ENCODE data around the gene ZMYND8. TPM values are rescaled to one million over a fixed set of nuclear protein-coding genes. Genes with fewer than 3 reads are reported as not detected.

Gene ZMYND8
- total and polyA plus RNA-seq, 2 donors (not counting 3 experiments of a cell fraction or from before 2014, with no cell fraction given), result 30.6 to 75.2 TPM

GRCh38 chr20:47224857-47225256, 131.6 kb downstream of the ZMYND8 start:
- POLR2A ChIA-PET, result no interaction called here
- DNase-seq (ENCODE audit: low read depth, low spot score) (no peak), FAIRE-seq (no peak)
- H3K9ac ChIP-seq (replicated peaks; ENCODE audit: extremely low read depth, insufficient read depth, low read length), result no peak overlapping the region
- H2AFZ ChIP-seq (ENCODE audit: low read depth, low read length), result no peak overlapping the region
- H4K20me1 ChIP-seq (replicated peaks; ENCODE audit: control insufficient read depth, extremely low read depth, insufficient read depth, low read length), result no peaks in the 10 kb centered on the region
- intact Hi-C loops (cut with micrococcal nuclease), result no loop called here
- CTCF ChIA-PET, result interaction anchor here (0.6 kb wide), 1 partner anchor 24 kb away, joined by 3 read pairs; no protein-coding TSS in a partner anchor
- BruUV-seq (replicated peaks), result no TSS peak
- no peak for TF ChIP-seq POLR2A (IDR thresholded peaks at IDR 0.05; ENCODE audit: low read depth, low read length)
- TF ChIP-seq POLR2AphosphoS5 (IDR thresholded peaks at IDR 0.05; ENCODE audit: insufficient read depth, low read depth, low read length), result no peak
- TF ChIP-seq CTCF (IDR thresholded peaks at IDR 0.05; ENCODE audit: extremely low read depth in 1 of 2, insufficient read depth in 1 of 2, low read depth in 1 of 2, low read length in 2 of 2), result no peak
- no peak for TF ChIP-seq MAX (IDR thresholded peaks at IDR 0.05; ENCODE audit: insufficient read depth, insufficient read length)
- TF ChIP-seq EZH2 (IDR thresholded peaks at IDR 0.05; ENCODE audit: borderline replicate concordance, low read depth, low read length, severe bottlenecking), result no peak
- no peak for TF ChIP-seq JUN (IDR thresholded peaks at IDR 0.05; ENCODE audit: borderline replicate concordance, insufficient read depth, insufficient read length, low read depth)
- no peak for TF ChIP-seq GATA2 (IDR thresholded peaks at IDR 0.05; ENCODE audit: insufficient read depth, insufficient read length, low read depth, low read length)
- TF ChIP-seq MYC (IDR thresholded peaks at IDR 0.05; ENCODE audit: low read depth, low read length), result no peak
- no peak for TF ChIP-seq FOS (IDR thresholded peaks at IDR 0.05; ENCODE audit: borderline replicate concordance, insufficient read depth, low read length)
- H3K4me2 ChIP-seq (ENCODE audit: insufficient read depth, low read length), result no peak overlapping the region
- H3K9me1 ChIP-seq (replicated peaks; ENCODE audit: control insufficient read depth, extremely low read depth, insufficient read depth, low read length), result no peaks in the 10 kb centered on the region
- no peak overlapping the region for H3K4me3 ChIP-seq (replicated peaks in 1 of 3; ENCODE audit: insufficient read depth in 1 of 3, low read depth in 1 of 3, low read length in 3 of 3)
- H3K79me2 ChIP-seq (ENCODE audit: control insufficient read depth, insufficient read depth, low read length), result peaks cover 6% of the 10 kb centered on the region
- H3K27me3 ChIP-seq (ENCODE audit: control insufficient read depth in 2 of 2, insufficient read depth in 2 of 2, low read length in 2 of 2), result no peaks in the 10 kb centered on the region
- H3K4me1 ChIP-seq (ENCODE audit: control insufficient read depth, extremely low read depth, insufficient read depth, low read length), result no peaks in the 10 kb centered on the region
- H3K36me3 ChIP-seq (ENCODE audit: control insufficient read depth in 2 of 2, extremely low read depth in 1 of 2, insufficient read depth in 2 of 2, low read length in 2 of 2), result peaks cover 33 to 50% of the 10 kb centered on the region in 2 experiments
- no peaks in the 10 kb centered on the region for H3K9me3 ChIP-seq (replicated peaks; ENCODE audit: control insufficient read depth, insufficient read depth, low read length)
- dilution Hi-C loops (cut with MboI; ENCODE audit: extremely low pct_ligation_motif_present, low sequenced_read_pairs), result no loop called here
- no peak overlapping the region for H3K27ac ChIP-seq (ENCODE audit: insufficient read depth, low read depth, low read length)

Measured in endothelial cell of umbilical vein (primary cell).